ENCODE measurements around the gene NUDT1.

NUDT1 gene

GRCh38 chr7:2255145-2256139 lies 13.4 kb downstream of the NUDT1 start:
- TF ChIP-seq CTCF (IDR thresholded peaks at IDR 0.05; ENCODE audit: low read depth, low read length): no peak
- no peak overlapping the region for H3K4me3 ChIP-seq (ENCODE audit: low read depth, low read length)

- H3K4me3 ChIP-seq (ENCODE audit: low read depth, low read length): no peak overlapping the region
- no peak for TF ChIP-seq CTCF (IDR thresholded peaks at IDR 0.05; ENCODE audit: low read depth, low read length)
Observed at GRCh38 chr7:2256306-2257045, 14.4 kb downstream of the NUDT1 start.

GRCh38 chr7:2257046-2257551 lies 15.1 kb downstream of the NUDT1 start:
- no peak overlapping the region for H3K4me3 ChIP-seq (ENCODE audit: low read depth, low read length)
- TF ChIP-seq CTCF (IDR thresholded peaks at IDR 0.05; ENCODE audit: low read depth, low read length): no peak

- TF ChIP-seq CTCF (IDR thresholded peaks at IDR 0.05; ENCODE audit: low read depth, low read length): no peak
- H3K4me3 ChIP-seq (ENCODE audit: low read depth, low read length): no peak overlapping the region
Observed at GRCh38 chr7:2257651-2258050, 15.6 kb downstream of the NUDT1 start.

GRCh38 chr7:2258661-2259365 lies 16.8 kb downstream of the NUDT1 start:
- TF ChIP-seq CTCF (IDR thresholded peaks at IDR 0.05; ENCODE audit: low read depth, low read length): no peak
- no peak overlapping the region for H3K4me3 ChIP-seq (ENCODE audit: low read depth, low read length)

- TF ChIP-seq CTCF (IDR thresholded peaks at IDR 0.05; ENCODE audit: low read depth, low read length): no peak
- H3K4me3 ChIP-seq (ENCODE audit: low read depth, low read length): no peak overlapping the region
Observed at GRCh38 chr7:2259480-2259879, 17.5 kb downstream of the NUDT1 start.
